GM12878 (cell line): ENCODE results near the gene PSORS1C1. TPM values are rescaled to one million over a fixed set of nuclear protein-coding genes. Genes with fewer than 3 reads are reported as not detected.

Source experiments
- ATAC-seq: fragments of 200-7000 bp; cut with Tn5 transposase; 3 replicates; pipeline ENCODE4 v1.9.1; 2020; ENCODE audit warnings: mild to moderate bottlenecking, moderate library complexity
- BruUV-seq: library from RNA; stranded (reverse); fragments of 400-500 nt; replicated peaks from 2 replicates; lab custom pipeline; 2021; lab: Mats Ljungman, UMichigan
- CTCF ChIA-PET: fragments of 300-600 bp; sonication (Branson Sonifier 250); formaldehyde crosslinking; extraction: SDS; loops from one replicate; lab custom pipeline; 2021; ENCODE audit warnings: inconsistent platforms; lab: Yijun Ruan, JAX
- POLR2A ChIA-PET: fragments of 350-600 bp; formaldehyde crosslinking; extraction: SDS; loops from one replicate; lab custom pipeline; 2021; ENCODE audit warnings: inconsistent platforms; lab: Charles Lee
- RAD21 ChIA-PET: fragments of 300-600 bp; sonication (Branson Sonifier 250); formaldehyde crosslinking; loops from one replicate; lab custom pipeline; 2023; ENCODE audit warnings: antibody characterized with exemption; ENCODE audit not compliant: unreplicated experiment; lab: Charles Lee
- SMC1A ChIA-PET: fragments of 300-600 bp; sonication (Branson Sonifier 250); formaldehyde crosslinking; loops from one replicate; lab custom pipeline; 2023; ENCODE audit not compliant: unreplicated experiment, uncharacterized antibody; lab: Charles Lee
- DNase-seq: peaks from one replicate; pipeline ENCODE4 v3.0.0-alpha.2; 2011; ENCODE audit warnings: low read depth, low spot score
- FAIRE-seq: peaks from 3 replicates; lab custom pipeline; 2011; peaks lifted over from hg19 to GRCh38; lab: Jason Lieb, UNC
- H2AFZ ChIP-seq: 2 replicates; pipeline ENCODE4 v1.6.0; 2011; ENCODE audit warnings: low read depth, low read length, control low read depth; ENCODE audit not compliant: control insufficient read depth
- H3K27ac ChIP-seq: 2 replicates; pipeline ENCODE4 v1.5.1; 2011; ENCODE audit warnings: control low read depth; ENCODE audit not compliant: control insufficient read depth, insufficient read depth
- H3K27me3 ChIP-seq, 2 experiments: replicated peaks in 1 of 2; 2 replicates each; pipeline versions ENCODE4 v1.6.0 to v1.6.1; 2011; ENCODE audit warnings: low read length in 1 of 2; ENCODE audit not compliant: control insufficient read depth in 2 of 2, insufficient read depth in 2 of 2
- H3K36me3 ChIP-seq, 2 experiments: 2 replicates each; pipeline ENCODE4 v1.5.1; 2011; ENCODE audit warnings: low read length in 1 of 2; ENCODE audit not compliant: control insufficient read depth in 2 of 2, insufficient read depth in 2 of 2
- H3K4me1 ChIP-seq: 2 replicates; pipeline ENCODE4 v1.6.1; 2011; ENCODE audit warnings: mild to moderate bottlenecking, low read length, moderate library complexity, mixed read lengths; ENCODE audit not compliant: control insufficient read depth, insufficient read depth
- H3K4me2 ChIP-seq: 2 replicates; pipeline ENCODE4 v1.6.0; 2011; ENCODE audit warnings: control low read depth; ENCODE audit not compliant: control insufficient read depth, insufficient read depth
- H3K4me3 ChIP-seq: fragments of 200-600 bp; sonication (generic); 2 replicates; pipeline ENCODE4 v1.5.1; 2016
- H3K79me2 ChIP-seq: 2 replicates; pipeline ENCODE4 v1.6.0; 2011; ENCODE audit warnings: low read length; ENCODE audit not compliant: control insufficient read depth, insufficient read depth
- H3K9ac ChIP-seq: 2 replicates; pipeline ENCODE4 v1.8.0; 2011; ENCODE audit warnings: low read length, control low read depth, mixed read lengths; ENCODE audit not compliant: control insufficient read depth, insufficient read depth
- H3K9me3 ChIP-seq: replicated peaks from 3 replicates; pipeline ENCODE4 v1.5.1; 2011; ENCODE audit warnings: mild to moderate bottlenecking, low read length; ENCODE audit not compliant: control insufficient read depth, insufficient read depth
- H4K20me1 ChIP-seq: 2 replicates; pipeline ENCODE4 v1.6.0; 2011; ENCODE audit not compliant: control insufficient read depth, insufficient read depth
- CBX5 ChIP-seq: sonication (generic); IDR thresholded peaks from 2 replicates; pipeline ENCODE4 v1.6.1; 2016; ENCODE audit warnings: low read depth, moderate library complexity, mild to moderate bottlenecking, inconsistent platforms
- NFIC ChIP-seq: IDR thresholded peaks from 2 replicates; pipeline ENCODE4 v1.6.1; 2012; ENCODE audit warnings: low read depth, mild to moderate bottlenecking, inconsistent platforms, low read length, moderate library complexity
- NFYB ChIP-seq: IDR thresholded peaks from 2 replicates; pipeline ENCODE4 v1.6.1; 2011; ENCODE audit warnings: low read depth, mild to moderate bottlenecking, low read length, improper control_type of control experiment, moderate library complexity; ENCODE audit not compliant: insufficient read depth
- WGBS: methylation state at CpG from one replicate; pipeline ENCODE4 v1.1.6; 2016; ENCODE audit warnings: low lambda C conversion rate; ENCODE audit not compliant: insufficient replicate concordance, insufficient coverage; ENCODE audit errors: missing lambda C conversion rate; 5-methylcytosine and 5-hydroxymethylcytosine counted together
- in situ Hi-C: fragments of 300-500 bp; cut with MboI; formaldehyde crosslinking; loops from 9 replicates; pipeline ENCODE4 v1.14.3; 2018; ENCODE audit warnings: mixed read lengths
- intact Hi-C: fragments of 100-400 bp; cut with micrococcal nuclease; formaldehyde crosslinking; loops from one replicate; pipeline ENCODE4 v1.14.2; 2022; ENCODE audit not compliant: unreplicated experiment
- polyA plus RNA-seq, 11 experiments: library from polyadenylated mRNA; depleted of rRNA in 4 of 11; unstranded in 6 of 11; stranded (reverse) in 5 of 11; fragments of >200 nt; fragmentation: Nextera tagmentation in 4 of 11; fragmentation: Illumina TruSeq in 1 of 11; extraction: Ambion mirVana in 4 of 11; extraction: Trizol in 1 of 11; gene quantifications; 1 replicate in 1 of 11; 2 replicates in 10 of 11; pipeline versions ENCODE4 v1.2.1 to v1.2.3, GENCODE V29; 2011 to 2016; ENCODE audit warnings: inconsistent platforms in 2 of 11, missing spikeins in 2 of 11, low read depth in 1 of 11
- total RNA-seq, 4 experiments: library from RNA; depleted of rRNA in 3 of 4; stranded (reverse); fragments of >200 nt in 3 of 4; fragmentation: Illumina TruSeq in 1 of 4; extraction: Trizol in 1 of 4; gene quantifications; 2 replicates each; pipeline versions ENCODE4 v1.2.1 to v1.2.3, GENCODE V29; 2013 to 2021

The PSORS1C1 gene
- total and polyA plus RNA-seq, 10 of the 15 experiments (the other 5 are each of a cell fraction or from before 2014, with no cell fraction given) = 0.13 to 1.00 (median 0.20) TPM; not detected in 5

DNA sequence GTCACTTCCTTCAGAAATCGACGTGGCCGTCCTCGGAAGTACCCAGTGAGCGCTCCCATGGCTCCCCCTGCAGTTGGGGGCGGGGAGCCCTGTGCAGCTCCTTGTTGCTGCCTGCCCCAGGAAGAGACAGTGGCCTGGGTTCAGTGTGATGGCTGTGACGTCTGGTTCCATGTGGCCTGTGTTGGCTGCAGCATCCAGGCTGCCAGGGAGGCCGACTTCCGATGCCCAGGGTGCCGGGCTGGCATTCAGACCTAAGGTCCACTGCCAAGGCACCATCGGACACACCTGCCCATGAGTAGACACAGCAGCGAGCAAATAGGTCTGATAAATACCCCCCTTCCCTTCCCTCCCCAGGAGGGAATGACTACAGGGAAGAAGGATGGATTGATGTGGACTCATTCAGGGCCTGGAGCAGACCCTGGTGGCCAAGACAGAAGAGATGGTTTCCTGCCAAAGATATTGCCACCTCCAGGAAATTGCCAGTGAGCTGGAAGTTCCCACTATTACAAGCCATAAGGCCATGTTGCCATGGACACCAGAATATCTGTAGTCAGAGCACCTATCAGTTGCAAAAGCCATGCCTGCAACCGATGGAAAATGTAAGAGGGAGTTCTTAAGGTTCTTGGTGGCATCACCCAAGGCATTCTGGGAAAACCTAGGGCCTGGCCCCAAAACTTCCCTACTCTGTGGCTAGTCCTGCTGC lies 48.0 kb downstream of the PSORS1C1 start:
- Histone ChIP-seq H3K79me2 (peaks cover 36% of the 10 kb centered on the region), H2AFZ (no peak overlapping the region), H3K36me3 (peaks cover 8 to 12% of the 10 kb centered on the region in 2 experiments), H4K20me1 (no peaks in the 10 kb centered on the region; the same call in 1 of the 2 replicates), H3K4me1 (peaks cover 32% of the 10 kb centered on the region), H3K27ac (no peak overlapping the region), H3K9me3 (no peaks in the 10 kb centered on the region), H3K4me3 (peak overlapping the region; percentile 22; the same call in 1 of the 2 replicates), H3K4me2 (peak overlapping the region; percentile 61), H3K27me3 (no peaks in the 10 kb centered on the region), H3K9ac (no peak overlapping the region)
- in situ Hi-C loops (no loop called here), intact Hi-C loops (no loop called here)
- ATAC-seq (no peak), FAIRE-seq (no peak), DNase-seq (no peak)
- ChIA-PET RAD21 (interaction anchor here (1.4 to 1.7 kb wide), 2 partner anchors 19 to 22 kb away, joined by 5 read pairs; no protein-coding TSS in a partner anchor), SMC1A (interaction anchor here (1.5 kb wide), 1 partner anchor 24 kb away, joined by 3 read pairs; the partner anchor contains the start of gene PSORS1C2), CTCF (interaction anchor here (0.6 to 1.5 kb wide), 2 partner anchors 24 to 198 kb away, joined by 3 to 4 read pairs; no protein-coding TSS in a partner anchor), POLR2A (interaction anchor here (0.8 to 2.3 kb wide), 3 partner anchors 10 to 16 kb away, joined by 3 to 9 read pairs (median 3); no protein-coding TSS in a partner anchor)
- no peak for TF ChIP-seq NFIC
- WGBS = 94% methylated on average over 13 of the region's 13 CpGs
- BruUV-seq = no TSS peak

DNA sequence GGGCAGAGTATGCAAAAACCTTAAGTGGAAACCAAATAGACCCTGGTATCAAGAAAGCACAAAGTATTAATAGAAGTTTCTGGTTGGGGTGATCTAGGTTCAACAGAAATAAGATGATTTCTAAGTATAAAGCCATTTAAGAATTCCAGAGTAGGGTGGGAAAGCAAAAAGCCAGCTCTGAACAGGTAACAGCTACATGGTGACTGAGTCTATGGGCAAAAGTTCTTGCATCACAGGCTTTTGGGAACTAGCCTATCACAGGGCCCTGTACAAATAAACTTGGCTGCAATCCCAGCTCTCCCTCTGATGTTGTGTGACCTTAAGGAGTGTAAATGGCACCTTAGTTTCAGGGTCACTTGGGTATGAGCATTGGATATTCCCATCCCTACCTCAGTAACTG lies 49.3 kb downstream of the PSORS1C1 start:
- peak; percentile 67; the same call in 1 of the 2 replicates for TF ChIP-seq NFYB
- no peak for TF ChIP-seq CBX5
- TF ChIP-seq, all 136 proteins: peak for 1
- ATAC-seq (peak; percentile 8; the same call in 1 of the 3 replicates), FAIRE-seq (no peak), DNase-seq (no peak)
- RAD21 ChIA-PET = interaction anchor here (1.7 to 1.8 kb wide), 2 partner anchors 20 to 29 kb away, joined by 5 to 7 read pairs; no protein-coding TSS in a partner anchor
- peaks cover 32% of the 10 kb centered on the region for H3K4me1 ChIP-seq
- BruUV-seq = no TSS peak
- H3K27me3 ChIP-seq = no peaks in the 10 kb centered on the region
- no peak overlapping the region for H2AFZ ChIP-seq
- CTCF ChIA-PET = interaction anchor here (0.6 to 2.4 kb wide), 9 partner anchors 20 to 485 kb away, joined by 3 to 8 read pairs (median 3); no protein-coding TSS in a partner anchor
- peak overlapping the region; percentile 52 for H3K27ac ChIP-seq
- peak overlapping the region; percentile 46 for H3K4me2 ChIP-seq
- H3K9ac ChIP-seq = no peak overlapping the region
- intact Hi-C loops = loop anchor here (1.0 kb wide), 1 partner anchor 27 kb away; no protein-coding TSS in a partner anchor
- peaks cover 8 to 12% of the 10 kb centered on the region in 2 experiments for H3K36me3 ChIP-seq
- no peak overlapping the region for H3K4me3 ChIP-seq
- no peaks in the 10 kb centered on the region; the same call in 1 of the 2 replicates for H4K20me1 ChIP-seq
- SMC1A ChIA-PET = interaction anchor here (0.6 to 1.8 kb wide), 3 partner anchors 8 to 190 kb away, joined by 3 to 4 read pairs (median 4); partner anchors contain the start of gene PSORS1C2
- POLR2A ChIA-PET = interaction anchor here (2.3 kb wide), 1 partner anchor 12 kb away, joined by 9 read pairs; no protein-coding TSS in a partner anchor
- no peaks in the 10 kb centered on the region for H3K9me3 ChIP-seq
- H3K79me2 ChIP-seq = peaks cover 30% of the 10 kb centered on the region
- in situ Hi-C loops = no loop called here
